PFSK-1 (cell line): ENCODE data around the gene ABT1.

Source experiments
- FOXP2 ChIP-seq: optimal IDR thresholded peaks from 2 replicates; pipeline ENCODE3; 2011; ENCODE audit warnings: borderline replicate concordance, control low read depth, inconsistent platforms; ENCODE audit not compliant: insufficient read depth; ENCODE audit errors: extremely low read length, extremely low read depth
- POLR2AphosphoS5 ChIP-seq: IDR thresholded peaks from 2 replicates; pipeline ENCODE4 v1.6.1; 2012; ENCODE audit warnings: low read depth, mild to moderate bottlenecking, control low read depth, low read length, moderate library complexity
- SIN3A ChIP-seq: IDR thresholded peaks from 2 replicates; pipeline ENCODE4 v1.6.1; 2012; ENCODE audit warnings: mild to moderate bottlenecking, low read length, moderate library complexity, borderline replicate concordance; ENCODE audit not compliant: insufficient read depth
- TAF1 ChIP-seq: IDR thresholded peaks from 2 replicates; pipeline ENCODE4 v1.6.1; 2012; ENCODE audit warnings: low read length, control low read depth, borderline replicate concordance; ENCODE audit not compliant: insufficient read depth
- TF ChIP-seq, protein P1 (sequence below), 2 experiments: IDR thresholded peaks; 2 replicates each; pipeline versions ENCODE4 v1.6.1 to v1.8.0; 2011 to 2012; ENCODE audit warnings: low read depth in 2 of 2, low read length in 2 of 2, control low read depth in 1 of 2, inconsistent platforms in 1 of 2, mild to moderate bottlenecking in 1 of 2, moderate library complexity in 1 of 2; ENCODE audit not compliant: insufficient read depth in 1 of 2

ABT1 gene

DNA sequence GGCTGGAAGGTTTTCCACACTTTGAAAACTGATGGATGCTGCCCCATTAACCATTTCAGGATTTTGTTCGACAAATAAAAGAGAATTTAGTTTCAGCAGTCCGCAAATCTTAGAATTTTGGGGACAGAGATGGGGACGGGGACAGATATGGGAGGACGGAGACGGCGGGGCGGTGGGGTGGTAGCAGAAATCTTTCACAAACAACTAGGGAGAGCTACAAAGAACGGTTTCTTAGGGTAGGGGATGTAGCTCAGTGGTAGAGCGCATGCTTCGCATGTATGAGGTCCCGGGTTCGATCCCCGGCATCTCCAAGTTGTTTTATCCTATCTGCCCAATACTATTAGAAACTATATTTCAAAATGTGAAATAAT, 43.5 kb upstream of the ABT1 start:
- TF ChIP-seq, protein P1, sequence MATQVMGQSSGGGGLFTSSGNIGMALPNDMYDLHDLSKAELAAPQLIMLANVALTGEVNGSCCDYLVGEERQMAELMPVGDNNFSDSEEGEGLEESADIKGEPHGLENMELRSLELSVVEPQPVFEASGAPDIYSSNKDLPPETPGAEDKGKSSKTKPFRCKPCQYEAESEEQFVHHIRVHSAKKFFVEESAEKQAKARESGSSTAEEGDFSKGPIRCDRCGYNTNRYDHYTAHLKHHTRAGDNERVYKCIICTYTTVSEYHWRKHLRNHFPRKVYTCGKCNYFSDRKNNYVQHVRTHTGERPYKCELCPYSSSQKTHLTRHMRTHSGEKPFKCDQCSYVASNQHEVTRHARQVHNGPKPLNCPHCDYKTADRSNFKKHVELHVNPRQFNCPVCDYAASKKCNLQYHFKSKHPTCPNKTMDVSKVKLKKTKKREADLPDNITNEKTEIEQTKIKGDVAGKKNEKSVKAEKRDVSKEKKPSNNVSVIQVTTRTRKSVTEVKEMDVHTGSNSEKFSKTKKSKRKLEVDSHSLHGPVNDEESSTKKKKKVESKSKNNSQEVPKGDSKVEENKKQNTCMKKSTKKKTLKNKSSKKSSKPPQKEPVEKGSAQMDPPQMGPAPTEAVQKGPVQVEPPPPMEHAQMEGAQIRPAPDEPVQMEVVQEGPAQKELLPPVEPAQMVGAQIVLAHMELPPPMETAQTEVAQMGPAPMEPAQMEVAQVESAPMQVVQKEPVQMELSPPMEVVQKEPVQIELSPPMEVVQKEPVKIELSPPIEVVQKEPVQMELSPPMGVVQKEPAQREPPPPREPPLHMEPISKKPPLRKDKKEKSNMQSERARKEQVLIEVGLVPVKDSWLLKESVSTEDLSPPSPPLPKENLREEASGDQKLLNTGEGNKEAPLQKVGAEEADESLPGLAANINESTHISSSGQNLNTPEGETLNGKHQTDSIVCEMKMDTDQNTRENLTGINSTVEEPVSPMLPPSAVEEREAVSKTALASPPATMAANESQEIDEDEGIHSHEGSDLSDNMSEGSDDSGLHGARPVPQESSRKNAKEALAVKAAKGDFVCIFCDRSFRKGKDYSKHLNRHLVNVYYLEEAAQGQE (IDR thresholded peaks at IDR 0.05; ENCODE audit: insufficient read depth in 1 of 2, low read depth in 2 of 2, low read length in 2 of 2) = no peak
- peak; percentile 28; the same call in 1 of the 2 replicates for TF ChIP-seq TAF1

DNA sequence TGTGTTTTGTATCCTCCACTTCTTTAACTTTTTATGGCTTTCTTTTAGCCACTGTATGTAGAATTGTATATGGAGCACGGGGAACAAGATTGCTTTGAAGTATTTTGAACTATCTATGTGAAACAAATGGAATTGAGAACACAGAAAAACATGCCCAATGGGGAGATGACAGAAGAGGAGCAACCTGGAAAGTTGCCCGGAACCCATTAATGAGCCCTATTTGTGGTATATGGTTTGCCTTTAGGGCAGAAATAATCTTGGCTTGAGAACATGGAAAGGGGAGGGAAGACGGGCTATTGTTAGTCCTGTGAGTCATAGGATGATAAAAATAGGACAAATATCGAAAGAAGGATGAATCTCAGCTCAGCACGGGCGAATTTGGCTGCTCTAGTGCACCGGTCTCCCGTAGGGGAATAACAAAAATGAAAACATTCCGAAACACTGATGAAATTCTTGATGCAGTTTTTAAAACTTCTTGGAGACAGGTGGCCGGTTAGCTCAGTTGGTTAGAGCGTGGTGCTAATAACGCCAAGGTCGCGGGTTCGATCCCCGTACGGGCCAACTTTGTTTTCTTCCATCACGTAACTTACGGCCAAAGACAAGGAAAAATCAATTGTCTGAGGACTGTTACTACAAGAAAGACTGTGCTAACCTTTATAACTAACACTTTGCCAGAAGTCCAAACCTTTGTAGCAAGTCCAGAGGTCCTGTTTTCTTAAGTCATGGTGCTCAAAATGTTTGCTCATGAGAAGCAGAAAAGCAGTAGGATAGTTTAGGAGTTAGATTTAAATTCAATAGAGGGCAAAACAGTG, 42.9 kb upstream of the ABT1 start:
- no peak for TF ChIP-seq TAF1
- TF ChIP-seq, protein P1 (IDR thresholded peaks at IDR 0.05; ENCODE audit: insufficient read depth in 1 of 2, low read depth in 2 of 2, low read length in 2 of 2) = 0 out of 4 replicates have a peak, but pooled peaks of 1 of the 2 experiments have one; percentile 25

DNA sequence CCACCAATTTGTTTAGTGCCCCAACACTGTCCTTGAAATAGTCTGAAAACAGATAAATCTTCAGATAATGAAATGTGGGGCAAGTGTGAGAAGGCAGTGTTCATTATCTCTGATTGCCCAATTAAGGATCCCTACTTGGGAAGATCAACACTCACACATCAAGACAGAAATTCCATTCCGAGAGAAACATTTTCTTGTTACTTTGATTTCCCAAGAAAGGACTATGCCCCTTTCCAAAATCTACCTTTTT, 42.4 kb upstream of the ABT1 start:
- TF ChIP-seq POLR2AphosphoS5 = no peak
- no peak for TF ChIP-seq FOXP2
- no peak for TF ChIP-seq SIN3A

DNA sequence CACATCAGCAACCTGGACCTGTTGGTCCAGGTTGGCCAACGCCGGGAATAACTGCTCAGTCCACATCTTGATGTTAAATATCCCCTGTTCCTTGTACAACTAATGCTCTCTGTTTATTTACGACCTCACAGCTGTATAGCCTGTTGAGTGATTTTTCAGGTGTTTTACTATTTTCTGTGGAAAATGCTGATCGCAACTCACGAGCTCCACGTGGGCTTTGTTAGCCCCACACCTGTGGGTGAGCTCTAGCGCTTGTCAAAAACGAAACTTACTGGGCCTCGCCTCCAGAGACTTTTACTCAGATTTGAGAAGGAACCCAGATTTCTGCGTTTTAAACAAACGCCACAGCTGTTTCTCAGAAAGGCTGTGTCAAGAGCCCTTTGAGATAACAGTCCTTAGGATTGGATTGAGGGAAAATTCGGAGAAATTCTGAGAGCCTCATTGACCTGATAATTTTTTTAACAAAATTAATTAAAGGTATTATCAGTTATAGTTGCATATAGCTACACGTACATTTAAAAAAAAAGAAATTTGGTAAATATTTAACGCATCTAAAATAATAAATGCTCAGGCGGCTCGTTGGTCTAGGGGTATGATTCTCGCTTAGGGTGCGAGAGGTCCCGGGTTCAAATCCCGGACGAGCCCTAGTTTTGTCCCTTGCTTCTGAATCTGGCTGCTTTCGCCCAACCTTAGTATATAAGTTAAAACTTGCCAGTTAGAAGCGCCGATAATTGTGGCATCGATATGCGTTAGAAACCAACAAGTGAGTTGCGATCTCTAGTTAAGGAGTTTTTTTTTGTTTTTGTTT, 41.9 kb upstream of the ABT1 start:
- TF ChIP-seq SIN3A (0 out of 2 replicates have a peak, but pooled peaks have one; percentile 42), FOXP2 (no peak)

DNA sequence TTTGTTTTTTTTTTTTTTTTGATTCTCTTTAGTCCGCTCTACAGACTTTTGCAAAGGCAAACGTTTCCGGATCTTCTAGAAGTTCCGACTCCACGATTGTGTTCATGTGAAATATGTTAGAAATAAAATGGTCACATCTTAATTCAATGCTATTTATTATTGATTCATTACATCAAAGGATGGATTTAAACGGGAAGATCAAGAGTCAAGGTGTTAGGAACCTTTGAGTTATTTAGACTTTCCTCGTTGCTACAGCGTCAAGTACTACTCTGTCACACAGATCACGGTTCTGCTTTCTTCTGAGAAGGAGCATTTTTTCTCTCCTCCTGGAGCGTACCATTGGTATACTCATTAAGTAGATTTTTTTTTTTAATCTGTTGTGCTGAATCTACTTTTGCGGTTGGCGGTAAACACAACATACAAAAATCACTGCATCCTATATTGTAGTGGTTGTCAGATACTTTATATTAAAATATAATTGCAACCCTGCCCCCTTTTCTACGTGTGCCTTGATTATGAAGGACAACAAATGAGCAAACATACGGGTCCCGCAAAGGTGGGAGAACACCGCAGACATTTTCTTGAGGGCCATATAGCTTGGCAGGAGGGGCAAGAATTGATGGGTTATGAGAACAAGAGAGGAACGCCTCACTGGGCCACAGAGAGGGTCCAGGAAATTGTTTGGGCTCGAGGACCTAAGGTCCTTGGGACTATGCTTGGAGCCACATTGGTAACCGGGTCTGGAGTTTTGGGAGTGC, 41.1 kb upstream of the ABT1 start:
- TF ChIP-seq POLR2AphosphoS5 = no peak
- TF ChIP-seq FOXP2 = no peak
- TF ChIP-seq TAF1 = no peak
- TF ChIP-seq, protein P1 (IDR thresholded peaks at IDR 0.05; ENCODE audit: insufficient read depth in 1 of 2, low read depth in 2 of 2, low read length in 2 of 2) = no peak
- TF ChIP-seq SIN3A = no peak
